ENCODE data around the gene RCAN3. TPM values are rescaled to one million over a fixed set of nuclear protein-coding genes. Genes with fewer than 3 reads are reported as not detected.

Gene RCAN3
- total RNA-seq, 4 donors from 2014 or later: 2.6 to 22.1 (median 7.3) TPM

DNA sequence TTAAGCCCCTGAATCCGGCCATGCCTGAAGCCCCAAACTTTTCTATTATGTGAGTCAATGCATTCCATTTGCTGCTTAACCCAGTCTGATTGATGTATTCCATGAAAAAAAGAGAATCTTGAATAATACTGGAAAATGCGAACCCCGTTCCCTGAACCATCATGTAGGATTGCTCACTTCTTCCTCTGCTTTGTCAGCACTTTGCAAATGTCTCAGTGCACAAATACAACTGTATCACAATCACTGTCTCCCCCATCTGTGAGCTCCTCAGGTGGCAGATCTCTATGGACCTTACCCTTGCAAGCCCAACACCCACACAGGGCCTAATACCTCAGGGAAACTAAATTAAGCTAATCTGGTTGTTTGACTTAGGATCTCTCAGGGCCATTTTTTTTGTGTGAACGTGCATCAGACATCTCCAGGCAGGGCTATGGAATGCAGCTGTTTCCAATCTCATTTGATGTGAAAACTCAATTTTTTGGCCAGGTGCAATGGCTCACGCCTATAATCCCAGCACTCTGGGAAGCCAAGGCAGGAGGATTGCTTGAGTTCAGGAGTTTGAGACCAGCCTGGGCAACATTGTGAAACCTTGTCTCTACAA lies 2.1 kb upstream of the RCAN3 start:
- Histone ChIP-seq H3K9me3 (no peaks in the 10 kb centered on the region), H3K4me3 (no peak overlapping the region), H3K36me3 (no peaks in the 10 kb centered on the region), H3K27ac (no peak overlapping the region), H3K4me1 (no peaks in the 10 kb centered on the region), H3K27me3 (no peaks in the 10 kb centered on the region)
- TF ChIP-seq POLR2A (IDR thresholded peaks at IDR 0.05): no peak
- TF ChIP-seq, protein P1, sequence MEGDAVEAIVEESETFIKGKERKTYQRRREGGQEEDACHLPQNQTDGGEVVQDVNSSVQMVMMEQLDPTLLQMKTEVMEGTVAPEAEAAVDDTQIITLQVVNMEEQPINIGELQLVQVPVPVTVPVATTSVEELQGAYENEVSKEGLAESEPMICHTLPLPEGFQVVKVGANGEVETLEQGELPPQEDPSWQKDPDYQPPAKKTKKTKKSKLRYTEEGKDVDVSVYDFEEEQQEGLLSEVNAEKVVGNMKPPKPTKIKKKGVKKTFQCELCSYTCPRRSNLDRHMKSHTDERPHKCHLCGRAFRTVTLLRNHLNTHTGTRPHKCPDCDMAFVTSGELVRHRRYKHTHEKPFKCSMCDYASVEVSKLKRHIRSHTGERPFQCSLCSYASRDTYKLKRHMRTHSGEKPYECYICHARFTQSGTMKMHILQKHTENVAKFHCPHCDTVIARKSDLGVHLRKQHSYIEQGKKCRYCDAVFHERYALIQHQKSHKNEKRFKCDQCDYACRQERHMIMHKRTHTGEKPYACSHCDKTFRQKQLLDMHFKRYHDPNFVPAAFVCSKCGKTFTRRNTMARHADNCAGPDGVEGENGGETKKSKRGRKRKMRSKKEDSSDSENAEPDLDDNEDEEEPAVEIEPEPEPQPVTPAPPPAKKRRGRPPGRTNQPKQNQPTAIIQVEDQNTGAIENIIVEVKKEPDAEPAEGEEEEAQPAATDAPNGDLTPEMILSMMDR (IDR thresholded peaks at IDR 0.05): no peak
- DNase-seq: no peak
- intact Hi-C loops (cut with DNase I; ENCODE audit: low total_unique reads): no loop called here

DNA sequence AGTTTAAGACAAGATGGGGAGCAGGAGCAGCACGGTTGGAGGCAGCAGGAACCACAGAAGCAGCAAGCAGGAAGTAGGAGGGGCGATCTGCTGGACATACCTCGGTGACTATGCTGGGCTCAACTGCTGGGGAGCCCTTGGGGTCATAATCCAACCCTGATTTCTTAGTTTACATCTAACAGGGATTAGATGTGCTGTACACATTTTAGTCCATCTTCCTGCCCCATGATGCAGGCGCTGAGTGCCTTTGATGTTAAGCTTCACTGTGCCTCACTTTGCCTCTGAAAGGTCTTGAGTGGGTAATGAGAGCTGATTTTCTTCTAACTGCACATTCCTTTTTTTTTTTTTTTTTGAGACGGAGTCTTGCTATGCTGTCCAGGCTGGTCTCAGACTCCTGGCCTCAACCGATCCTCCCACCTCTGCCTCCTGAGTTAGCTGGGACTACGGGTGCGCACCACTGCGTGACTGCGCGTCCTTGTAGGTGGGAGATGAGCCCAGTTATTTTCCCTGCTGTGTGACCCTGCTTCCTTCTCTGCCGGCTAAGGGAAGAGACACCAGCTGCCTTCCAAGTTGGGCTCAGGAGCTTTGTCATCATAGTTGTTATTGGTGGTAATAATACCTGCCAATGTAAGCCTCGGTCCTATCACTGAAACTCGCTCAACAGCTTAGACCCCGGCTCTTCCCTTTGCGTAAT lies 1.1 kb upstream of the RCAN3 start:
- no peaks in the 10 kb centered on the region for H3K4me1 ChIP-seq
- no peaks in the 10 kb centered on the region for H3K36me3 ChIP-seq
- H3K9me3 ChIP-seq: no peaks in the 10 kb centered on the region
- H3K4me3 ChIP-seq: peak overlapping the region in 1 of 2 donors; percentile 67
- H3K27ac ChIP-seq: peak overlapping the region in 1 of 2 donors; percentile 75
- no peaks in the 10 kb centered on the region for H3K27me3 ChIP-seq
- intact Hi-C loops (cut with DNase I; ENCODE audit: low total_unique reads): no loop called here
- TF ChIP-seq, protein P1 (IDR thresholded peaks at IDR 0.05): no peak
- no peak for TF ChIP-seq POLR2A (IDR thresholded peaks at IDR 0.05)
- no peak for DNase-seq

DNA sequence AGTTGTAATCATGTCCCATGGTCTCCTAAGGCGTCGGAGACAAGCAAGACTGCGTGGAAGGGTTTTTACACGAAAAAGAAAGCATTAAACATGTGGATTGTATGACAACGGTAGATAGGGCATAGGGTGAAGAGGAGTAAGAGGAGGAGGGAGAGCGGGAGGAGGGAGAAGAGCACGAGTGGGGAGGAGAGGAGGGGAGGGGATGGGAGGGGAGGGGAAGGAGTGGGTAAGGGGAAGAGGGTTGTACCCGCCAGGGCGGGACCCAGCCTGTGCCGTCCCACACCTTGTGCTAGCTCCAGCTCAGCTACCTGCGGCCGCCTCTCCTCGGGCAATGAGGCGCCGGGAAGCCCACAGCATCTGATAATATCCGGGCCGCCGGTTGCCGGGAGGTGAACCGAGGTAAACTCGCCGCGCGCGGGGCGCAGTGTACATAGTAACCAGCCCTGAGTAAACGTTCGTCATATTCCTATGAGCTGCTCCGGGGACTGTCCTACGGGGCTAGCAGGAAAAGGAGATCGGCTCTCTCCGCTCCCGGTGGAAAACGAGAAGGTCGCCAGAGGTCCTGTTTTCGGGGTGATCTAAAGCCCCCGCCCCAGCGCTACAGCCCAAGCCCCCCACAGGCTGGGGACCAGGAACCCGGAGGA lies 449 bp upstream of the RCAN3 start:
- no peaks in the 10 kb centered on the region for H3K9me3 ChIP-seq
- DNase-seq: peak; percentile 31 to 43
- no peaks in the 10 kb centered on the region for H3K27me3 ChIP-seq
- H3K4me1 ChIP-seq: no peaks in the 10 kb centered on the region
- H3K27ac ChIP-seq: peak overlapping the region; percentile 55 to 75
- peak overlapping the region; percentile 49 to 67 for H3K4me3 ChIP-seq
- H3K36me3 ChIP-seq: no peaks in the 10 kb centered on the region
- TF ChIP-seq, protein P1 (IDR thresholded peaks at IDR 0.05): no peak
- TF ChIP-seq POLR2A (IDR thresholded peaks at IDR 0.05): no peak
- intact Hi-C loops (cut with DNase I; ENCODE audit: low total_unique reads): no loop called here

DNA sequence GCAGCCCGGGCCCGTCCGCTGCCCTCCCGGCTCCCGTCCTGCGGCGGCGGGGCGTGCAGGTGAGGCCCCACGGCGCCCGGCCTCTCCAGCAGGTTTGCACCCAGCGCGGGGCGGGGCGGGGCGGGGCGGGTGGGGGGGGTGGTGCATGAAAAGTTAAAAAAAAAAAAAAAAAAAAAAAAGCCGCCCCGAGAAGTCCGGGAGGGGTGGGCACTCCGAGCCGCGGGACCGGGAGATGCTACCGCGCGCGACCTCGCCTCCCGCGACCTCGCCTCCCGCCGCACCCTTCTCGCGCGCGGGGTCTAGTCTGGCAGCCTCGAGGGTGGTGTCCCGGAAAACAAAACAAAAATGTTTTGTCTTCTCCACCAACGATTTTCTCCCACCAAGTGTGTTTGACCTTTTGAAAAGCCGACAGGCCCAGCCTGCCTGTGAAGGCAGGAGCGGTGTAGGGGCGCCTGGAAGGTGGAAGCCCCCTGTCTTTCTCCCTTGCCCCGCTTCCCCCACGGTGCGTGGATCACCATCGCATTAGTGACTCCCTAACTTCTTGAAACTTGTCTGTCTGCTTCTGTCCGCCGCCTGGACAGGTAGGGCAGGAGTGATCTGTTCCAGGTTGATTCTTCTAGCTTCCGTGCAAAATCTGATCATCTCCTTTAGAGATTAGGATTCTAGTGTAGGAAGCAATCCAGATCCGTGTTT lies 569 bp downstream of the RCAN3 start:
- DNase-seq: no peak
- Histone ChIP-seq H3K27ac (no peak overlapping the region), H3K36me3 (no peaks in the 10 kb centered on the region), H3K27me3 (no peaks in the 10 kb centered on the region), H3K4me1 (no peaks in the 10 kb centered on the region), H3K9me3 (no peaks in the 10 kb centered on the region), H3K4me3 (peak overlapping the region; percentile 49 to 67)
- intact Hi-C loops (cut with DNase I; ENCODE audit: low total_unique reads): no loop called here
- TF ChIP-seq, protein P1 (IDR thresholded peaks at IDR 0.05): no peak
- no peak for TF ChIP-seq POLR2A (IDR thresholded peaks at IDR 0.05)

Data from uterus (tissue), 4 donors.